HL-60 (cell line): ENCODE data around the gene GALNT9.

Experiments
- DNase-seq, 2 experiments: peaks; one replicate each; pipeline ENCODE4 v3.0.0-alpha.2; 2010 to 2020; ENCODE audit warnings: low read depth in 1 of 2, low spot score in 1 of 2
- H3K27ac ChIP-seq: fragments of 250-450 bp; sonication (Bioruptor Pico); replicated peaks from 2 replicates; pipeline ENCODE4 v1.5.1; 2020; ENCODE audit warnings: mild to moderate bottlenecking, moderate library complexity
- H3K27me3 ChIP-seq: fragments of 250-450 bp; sonication (Bioruptor Pico); 2 replicates; pipeline ENCODE4 v1.5.1; 2021; ENCODE audit warnings: mild to moderate bottlenecking, moderate library complexity; ENCODE audit not compliant: insufficient read depth, poor library complexity, severe bottlenecking
- H3K4me3 ChIP-seq: replicated peaks from 2 replicates; pipeline ENCODE4 v1.5.1; 2011; ENCODE audit warnings: mild to moderate bottlenecking, control low read depth, low read length; ENCODE audit not compliant: insufficient read depth
- GABPA ChIP-seq: IDR thresholded peaks from 2 replicates; pipeline ENCODE4 v1.6.1; 2012; ENCODE audit warnings: low read depth
- POLR2AphosphoS5 ChIP-seq: IDR thresholded peaks from 2 replicates; pipeline ENCODE4 v1.6.1; 2012; ENCODE audit warnings: low read depth
- SPI1 ChIP-seq: IDR thresholded peaks from 2 replicates; pipeline ENCODE4 v1.6.1; 2012; ENCODE audit warnings: low read depth, mild to moderate bottlenecking, borderline replicate concordance
- TF ChIP-seq, protein P1 (sequence below): IDR thresholded peaks from one replicate; pipeline ENCODE4 v1.5.1; 2011; ENCODE audit warnings: low read length, control low read depth, inconsistent platforms; ENCODE audit not compliant: insufficient read depth
- TF ChIP-seq, protein P2 (sequence below): IDR thresholded peaks from 2 replicates; pipeline ENCODE4 v1.6.1; 2012; ENCODE audit warnings: low read depth; ENCODE audit not compliant: insufficient replicate concordance

GALNT9 gene

DNA sequence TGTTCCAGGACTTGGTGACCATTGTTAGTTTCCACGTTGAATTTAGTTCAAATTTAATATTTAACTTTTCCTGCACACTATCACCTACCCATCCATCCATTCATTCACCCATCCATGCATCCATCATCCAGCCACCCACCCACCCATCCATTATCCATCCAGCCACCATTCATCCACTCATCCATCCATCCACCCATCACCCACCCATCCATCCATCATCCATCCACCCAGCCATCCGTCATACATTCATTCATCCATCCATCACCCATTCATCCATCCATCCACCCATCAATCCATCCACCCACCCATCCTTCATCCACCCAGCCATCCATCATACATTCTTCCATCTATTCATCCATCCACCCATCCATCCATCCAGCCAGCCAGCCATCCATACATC lies 163.3 kb downstream of the GALNT9 start:
- Histone ChIP-seq H3K27me3 (peaks cover 5% of the 10 kb centered on the region), H3K27ac (no peak overlapping the region), H3K4me3 (no peak overlapping the region)
- TF ChIP-seq, protein P1, sequence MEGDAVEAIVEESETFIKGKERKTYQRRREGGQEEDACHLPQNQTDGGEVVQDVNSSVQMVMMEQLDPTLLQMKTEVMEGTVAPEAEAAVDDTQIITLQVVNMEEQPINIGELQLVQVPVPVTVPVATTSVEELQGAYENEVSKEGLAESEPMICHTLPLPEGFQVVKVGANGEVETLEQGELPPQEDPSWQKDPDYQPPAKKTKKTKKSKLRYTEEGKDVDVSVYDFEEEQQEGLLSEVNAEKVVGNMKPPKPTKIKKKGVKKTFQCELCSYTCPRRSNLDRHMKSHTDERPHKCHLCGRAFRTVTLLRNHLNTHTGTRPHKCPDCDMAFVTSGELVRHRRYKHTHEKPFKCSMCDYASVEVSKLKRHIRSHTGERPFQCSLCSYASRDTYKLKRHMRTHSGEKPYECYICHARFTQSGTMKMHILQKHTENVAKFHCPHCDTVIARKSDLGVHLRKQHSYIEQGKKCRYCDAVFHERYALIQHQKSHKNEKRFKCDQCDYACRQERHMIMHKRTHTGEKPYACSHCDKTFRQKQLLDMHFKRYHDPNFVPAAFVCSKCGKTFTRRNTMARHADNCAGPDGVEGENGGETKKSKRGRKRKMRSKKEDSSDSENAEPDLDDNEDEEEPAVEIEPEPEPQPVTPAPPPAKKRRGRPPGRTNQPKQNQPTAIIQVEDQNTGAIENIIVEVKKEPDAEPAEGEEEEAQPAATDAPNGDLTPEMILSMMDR = no peak
- no peak for TF ChIP-seq GABPA
- TF ChIP-seq SPI1 = no peak
- no peak for TF ChIP-seq POLR2AphosphoS5
- TF ChIP-seq, protein P2, sequence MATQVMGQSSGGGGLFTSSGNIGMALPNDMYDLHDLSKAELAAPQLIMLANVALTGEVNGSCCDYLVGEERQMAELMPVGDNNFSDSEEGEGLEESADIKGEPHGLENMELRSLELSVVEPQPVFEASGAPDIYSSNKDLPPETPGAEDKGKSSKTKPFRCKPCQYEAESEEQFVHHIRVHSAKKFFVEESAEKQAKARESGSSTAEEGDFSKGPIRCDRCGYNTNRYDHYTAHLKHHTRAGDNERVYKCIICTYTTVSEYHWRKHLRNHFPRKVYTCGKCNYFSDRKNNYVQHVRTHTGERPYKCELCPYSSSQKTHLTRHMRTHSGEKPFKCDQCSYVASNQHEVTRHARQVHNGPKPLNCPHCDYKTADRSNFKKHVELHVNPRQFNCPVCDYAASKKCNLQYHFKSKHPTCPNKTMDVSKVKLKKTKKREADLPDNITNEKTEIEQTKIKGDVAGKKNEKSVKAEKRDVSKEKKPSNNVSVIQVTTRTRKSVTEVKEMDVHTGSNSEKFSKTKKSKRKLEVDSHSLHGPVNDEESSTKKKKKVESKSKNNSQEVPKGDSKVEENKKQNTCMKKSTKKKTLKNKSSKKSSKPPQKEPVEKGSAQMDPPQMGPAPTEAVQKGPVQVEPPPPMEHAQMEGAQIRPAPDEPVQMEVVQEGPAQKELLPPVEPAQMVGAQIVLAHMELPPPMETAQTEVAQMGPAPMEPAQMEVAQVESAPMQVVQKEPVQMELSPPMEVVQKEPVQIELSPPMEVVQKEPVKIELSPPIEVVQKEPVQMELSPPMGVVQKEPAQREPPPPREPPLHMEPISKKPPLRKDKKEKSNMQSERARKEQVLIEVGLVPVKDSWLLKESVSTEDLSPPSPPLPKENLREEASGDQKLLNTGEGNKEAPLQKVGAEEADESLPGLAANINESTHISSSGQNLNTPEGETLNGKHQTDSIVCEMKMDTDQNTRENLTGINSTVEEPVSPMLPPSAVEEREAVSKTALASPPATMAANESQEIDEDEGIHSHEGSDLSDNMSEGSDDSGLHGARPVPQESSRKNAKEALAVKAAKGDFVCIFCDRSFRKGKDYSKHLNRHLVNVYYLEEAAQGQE = no peak
- no peak for DNase-seq

DNA sequence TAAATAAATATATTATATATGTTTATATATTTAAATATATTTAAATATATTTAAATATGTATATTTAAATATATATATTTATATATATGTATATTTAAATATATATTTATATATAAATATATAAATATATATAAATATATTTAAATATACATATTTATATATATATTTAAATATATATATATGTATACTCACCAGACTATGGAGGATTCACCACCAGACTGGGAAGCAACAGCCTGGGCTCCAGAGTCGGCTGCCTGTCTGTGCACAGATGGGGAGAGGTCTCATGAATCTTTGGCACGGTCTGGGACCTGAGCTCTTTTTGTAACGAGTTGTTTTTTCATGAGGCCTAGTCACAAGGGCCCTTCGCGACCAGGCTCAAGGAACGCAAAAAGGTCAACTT lies 163.8 kb downstream of the GALNT9 start:
- DNase-seq = no peak
- Histone ChIP-seq H3K27me3 (peaks cover 5% of the 10 kb centered on the region), H3K27ac (no peak overlapping the region), H3K4me3 (no peak overlapping the region)
- TF ChIP-seq, protein P2 = no peak
- TF ChIP-seq SPI1 = no peak
- TF ChIP-seq, protein P1 = no peak
- no peak for TF ChIP-seq POLR2AphosphoS5
- no peak for TF ChIP-seq GABPA

DNA sequence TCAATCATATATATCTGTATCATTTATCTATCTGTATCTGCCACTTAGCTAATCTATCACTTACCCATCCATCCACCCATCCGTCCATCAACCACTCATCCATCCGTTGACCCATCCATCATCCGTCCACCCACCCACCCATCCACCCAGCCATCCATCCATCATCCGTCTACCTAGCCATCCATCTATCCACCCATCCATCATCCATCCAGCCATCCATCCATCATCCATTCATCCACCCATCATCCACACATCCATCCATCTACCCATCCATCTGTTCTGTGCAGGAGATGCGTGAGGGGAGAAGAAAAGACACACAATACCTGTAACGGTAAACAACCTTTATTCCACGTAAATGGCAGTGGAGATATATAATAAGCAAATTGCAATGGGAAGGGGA lies 165.0 kb downstream of the GALNT9 start:
- H3K27ac ChIP-seq = no peak overlapping the region
- TF ChIP-seq POLR2AphosphoS5 (no peak), GABPA (no peak), SPI1 (no peak)
- TF ChIP-seq, protein P2 = no peak
- TF ChIP-seq, protein P1 = no peak
- no peak for DNase-seq
- no peak overlapping the region for H3K4me3 ChIP-seq
- H3K27me3 ChIP-seq = peaks cover 2% of the 10 kb centered on the region
